Gastroesophageal sphincter (tissue), 3 donors: ENCODE measurements around the gene CDKAL1.

ENCODE experiments used
- CTCF ChIP-seq, 4 experiments: fragments of 200-600 bp in 2 of 4; fragments of 450-650 bp in 2 of 4; sonication (generic) in 1 of 4; IDR thresholded peaks; one replicate each; pipeline ENCODE4 v1.5.1; 2017 to 2019; ENCODE audit warnings: antibody characterized with exemption in 4 of 4, mild to moderate bottlenecking in 2 of 4, moderate library complexity in 2 of 4
- EP300 ChIP-seq: sonication (generic); formaldehyde crosslinking; IDR thresholded peaks from one replicate; pipeline ENCODE4 v1.6.1; 2017; ENCODE audit warnings: antibody characterized with exemption, mild to moderate bottlenecking
- POLR2A ChIP-seq, 2 donors: fragments of 450-650 bp; IDR thresholded peaks; one replicate each; pipeline ENCODE4 v1.6.1; 2017; ENCODE audit warnings: antibody characterized with exemption in 2 of 2, mild to moderate bottlenecking in 2 of 2, moderate library complexity in 1 of 2
- POLR2AphosphoS5 ChIP-seq: sonication (generic); formaldehyde crosslinking; IDR thresholded peaks from one replicate; pipeline ENCODE4 v1.6.1; 2017; ENCODE audit warnings: antibody characterized with exemption

- TF ChIP-seq CTCF (IDR thresholded peaks at IDR 0.05): no peak
- TF ChIP-seq POLR2AphosphoS5: no peak
- no peak for TF ChIP-seq EP300
- no peak for TF ChIP-seq POLR2A (IDR thresholded peaks at IDR 0.05)
Measured at GRCh38 chr6:21161707-21162106, 627.5 kb downstream of the CDKAL1 start.
